Germinal center (tissue), 1 donor: ENCODE measurements around the gene GPR142.

Source experiments
- DNase-seq: peaks from one replicate; pipeline ENCODE4 v3.0.0; 2012; ENCODE audit warnings: mixed read lengths, low spot score

Gene GPR142

DNA sequence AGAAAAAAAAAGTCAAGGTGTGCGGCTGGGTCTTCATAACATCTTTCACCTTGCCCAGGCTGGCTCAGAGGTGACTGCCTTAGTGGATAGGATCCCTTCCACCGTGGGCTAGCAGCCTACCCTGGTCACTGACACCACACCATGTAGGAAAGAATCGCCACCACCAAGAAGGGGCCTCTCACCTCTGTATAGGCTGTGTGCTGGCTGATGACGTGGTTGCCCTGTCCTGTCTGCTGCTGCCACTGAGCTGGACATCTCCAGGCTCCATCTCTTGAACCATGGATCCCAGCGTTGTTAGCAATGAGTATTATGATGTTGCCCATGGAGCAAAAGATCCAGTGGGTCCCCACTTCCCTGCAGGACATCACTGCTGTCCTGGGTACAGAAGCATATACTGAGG lies at the start of gene GPR142:
TSS of gene GPR142 (plus strand) at position 301 of the 400 bp plus-strand sequence. CDS start 2,035 bp downstream, outside the sequence.
- DNase-seq = no peak

DNA sequence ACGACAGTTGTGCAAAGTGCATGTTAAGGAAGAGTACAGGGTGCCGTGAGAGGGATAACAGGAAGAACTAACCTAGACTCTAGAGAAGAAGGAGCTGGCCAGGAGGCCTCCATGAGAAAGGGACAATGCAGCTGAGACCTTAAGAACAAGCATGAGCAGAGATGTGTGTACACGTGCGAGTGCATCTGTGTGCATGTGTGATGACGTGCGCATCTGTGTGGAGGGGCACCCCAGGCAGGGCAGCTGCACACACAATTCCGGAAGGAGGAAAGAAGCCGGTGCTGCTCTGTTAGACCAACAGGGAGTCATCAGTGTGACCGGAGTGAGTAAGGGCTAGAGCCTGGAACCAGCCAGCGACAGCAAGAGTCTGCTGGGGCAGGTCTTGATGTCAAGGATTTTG lies 48.9 kb upstream of the GPR142 start:
- no peak for DNase-seq

DNA sequence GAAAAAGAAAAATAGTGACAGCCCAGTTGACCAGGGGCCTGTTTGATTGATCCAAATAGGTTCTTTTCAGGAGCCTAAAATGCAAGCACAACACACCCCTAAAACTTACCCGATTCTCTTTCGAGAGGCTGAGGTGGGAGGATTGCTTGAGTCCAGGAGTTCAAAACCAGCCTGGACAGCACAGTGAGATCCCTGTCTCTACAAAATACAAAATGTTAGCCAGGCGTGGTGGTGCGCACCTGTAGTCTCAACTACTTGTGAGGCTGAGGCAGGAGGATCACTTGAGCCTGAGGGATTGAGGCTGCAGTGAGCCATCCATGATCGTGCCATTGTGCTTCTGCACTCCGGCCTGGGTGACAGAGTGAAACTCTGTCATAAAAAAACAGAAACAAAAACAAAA lies 42.8 kb upstream of the GPR142 start:
- no peak for DNase-seq

DNA sequence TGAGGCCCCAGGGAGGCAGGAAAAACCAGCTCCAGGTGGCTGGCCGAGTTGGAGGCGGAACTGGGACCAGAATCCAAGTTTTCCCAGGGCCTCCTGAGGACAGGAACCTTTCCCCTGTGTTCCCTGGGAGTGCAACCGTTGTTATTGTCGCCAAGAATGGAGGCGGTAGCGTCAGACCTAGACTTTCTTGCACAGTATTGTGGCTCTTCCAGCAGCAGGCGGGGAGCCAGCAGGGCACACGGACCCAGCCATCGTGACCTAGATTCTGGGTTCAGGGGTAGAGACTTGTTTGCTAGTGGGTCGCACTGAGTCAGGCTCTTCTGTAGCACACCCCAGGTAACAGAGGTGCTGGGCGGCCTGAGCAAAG lies 41.9 kb upstream of the GPR142 start:
- DNase-seq = no peak

- DNase-seq = peak; percentile 55
Measured at GRCh38 chr17:74325743-74326379, 41.4 kb upstream of the GPR142 start, which contains the start of gene KIF19. TSS of gene KIF19 (plus strand) at chr17:74326226. CDS start at chr17:74326350, 124 bp downstream.

DNA sequence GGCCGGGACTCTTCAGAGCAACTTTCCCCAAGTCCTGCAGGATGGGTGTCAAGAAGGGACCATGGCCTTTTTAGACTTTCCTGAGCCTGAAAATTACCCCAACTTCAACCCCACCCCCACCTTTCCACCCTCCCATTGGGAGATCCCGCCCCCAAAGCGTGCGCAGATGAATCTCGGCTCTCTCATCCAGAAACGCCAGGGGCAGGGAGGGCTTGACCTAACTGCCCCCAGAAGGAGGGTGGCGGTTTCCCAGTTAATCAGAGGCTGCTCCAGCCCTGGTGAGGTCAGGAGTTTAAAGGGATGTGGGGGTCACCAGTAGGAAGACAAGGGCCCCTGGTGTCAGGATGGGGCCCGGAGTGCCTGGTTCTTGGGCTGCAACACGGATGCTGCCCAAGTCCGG lies 40.8 kb upstream of the GPR142 start:
- no peak for DNase-seq

- DNase-seq = no peak
Measured at GRCh38 chr17:74328487-74328886, 38.8 kb upstream of the GPR142 start.

DNA sequence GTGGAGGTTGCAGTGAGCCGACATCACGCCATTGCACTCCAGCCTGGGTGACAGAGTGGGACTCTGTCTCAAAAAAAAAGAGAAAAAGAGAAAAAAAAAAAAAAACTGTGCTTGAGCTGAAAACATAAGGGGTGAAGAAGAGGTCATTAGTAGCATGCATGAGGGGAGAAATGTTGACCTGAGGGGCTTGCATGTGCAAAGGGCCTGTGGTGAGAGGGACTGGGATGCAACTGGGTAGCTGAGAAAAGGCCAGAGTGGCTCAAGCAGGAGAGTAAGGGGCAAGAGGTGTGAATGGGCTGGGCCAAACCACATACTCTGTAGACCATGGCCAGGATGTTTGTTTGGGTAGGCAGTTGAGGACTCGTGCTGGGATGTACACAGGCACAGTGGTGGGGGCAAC lies 37.9 kb upstream of the GPR142 start:
- no peak for DNase-seq

DNA sequence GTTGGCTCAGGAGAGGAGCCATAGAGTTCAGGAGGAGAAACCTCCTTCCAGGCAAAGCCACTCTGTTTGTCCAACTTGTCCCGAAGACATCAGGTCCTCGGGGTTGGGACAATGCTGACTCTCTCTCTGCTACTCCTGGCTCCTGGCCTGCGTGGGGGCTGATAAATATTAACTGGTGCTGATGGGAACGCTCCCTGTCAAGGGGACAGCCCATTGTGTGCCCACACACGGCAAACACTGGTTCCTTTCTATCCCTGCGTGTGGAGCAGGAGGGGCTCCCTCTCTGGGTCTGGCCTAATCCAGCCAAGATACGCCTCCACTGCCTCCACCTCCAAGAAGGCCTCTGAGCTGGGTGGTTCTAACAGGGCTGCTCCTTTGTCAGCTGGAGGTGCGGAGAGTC lies 36.9 kb upstream of the GPR142 start:
- no peak for DNase-seq

DNA sequence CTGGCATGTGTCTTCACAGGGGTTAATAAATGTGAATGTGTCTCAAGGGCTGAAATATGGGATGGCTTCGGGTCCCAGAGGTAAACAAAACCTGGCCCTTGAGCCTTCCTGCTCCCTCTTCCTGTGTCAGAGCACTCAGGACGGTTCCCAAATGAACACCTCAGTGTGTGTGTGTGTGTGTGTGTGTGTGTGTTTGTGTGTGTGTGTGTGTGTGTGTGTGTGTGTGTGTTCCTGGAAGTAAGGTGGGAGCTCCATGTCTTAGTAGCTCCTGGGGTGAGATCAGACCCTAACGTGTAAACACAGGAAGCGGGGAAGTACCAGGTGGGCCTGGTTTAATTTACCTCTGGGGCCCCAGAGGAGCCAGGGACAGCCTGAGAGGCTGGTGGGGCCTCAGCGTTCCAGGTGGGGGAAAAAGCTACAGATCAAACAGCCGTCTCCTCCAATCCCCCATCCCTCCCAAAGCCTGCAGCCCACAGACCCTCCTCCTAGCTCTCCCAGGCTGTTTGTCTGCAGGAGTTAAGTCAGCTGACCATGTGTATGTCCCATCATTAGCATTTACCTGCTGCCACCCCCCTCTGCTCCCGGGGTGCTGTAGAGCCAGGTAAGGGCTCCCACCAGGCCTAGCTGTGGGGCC lies 35.2 kb upstream of the GPR142 start:
- DNase-seq = no peak

DNA sequence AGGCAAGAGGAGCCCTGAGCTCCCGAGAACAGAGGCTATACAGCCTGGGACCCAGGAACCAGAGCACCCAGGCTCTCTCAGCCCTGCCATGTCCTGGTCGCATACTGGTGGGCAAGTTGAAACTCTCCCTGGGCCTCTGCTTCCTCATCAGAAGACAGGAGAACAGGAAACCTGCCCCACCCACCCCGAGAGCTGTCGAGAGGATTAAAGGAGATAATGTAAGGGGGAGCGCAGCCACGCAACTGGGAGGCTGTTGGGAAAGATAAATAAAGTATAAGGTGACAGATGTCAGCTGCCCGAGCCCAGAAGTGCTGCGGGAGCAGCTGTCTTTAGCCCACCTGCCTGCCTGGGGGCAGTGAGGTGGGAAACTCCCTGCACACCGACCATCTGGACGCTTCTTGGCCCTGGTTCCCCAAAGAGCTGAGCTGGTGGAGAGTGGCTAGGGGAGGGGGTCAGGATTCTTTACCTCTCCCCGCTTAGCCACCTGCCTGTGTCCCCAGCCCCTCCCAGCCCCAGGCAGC lies 34.5 kb upstream of the GPR142 start:
- DNase-seq = no peak

- DNase-seq = no peak
Measured at GRCh38 chr17:74334393-74335039, 32.8 kb upstream of the GPR142 start.

- DNase-seq = no peak
Measured at GRCh38 chr17:74335529-74336062, 31.7 kb upstream of the GPR142 start.

- DNase-seq = no peak
Measured at GRCh38 chr17:74336307-74336706, 31.0 kb upstream of the GPR142 start.

DNA sequence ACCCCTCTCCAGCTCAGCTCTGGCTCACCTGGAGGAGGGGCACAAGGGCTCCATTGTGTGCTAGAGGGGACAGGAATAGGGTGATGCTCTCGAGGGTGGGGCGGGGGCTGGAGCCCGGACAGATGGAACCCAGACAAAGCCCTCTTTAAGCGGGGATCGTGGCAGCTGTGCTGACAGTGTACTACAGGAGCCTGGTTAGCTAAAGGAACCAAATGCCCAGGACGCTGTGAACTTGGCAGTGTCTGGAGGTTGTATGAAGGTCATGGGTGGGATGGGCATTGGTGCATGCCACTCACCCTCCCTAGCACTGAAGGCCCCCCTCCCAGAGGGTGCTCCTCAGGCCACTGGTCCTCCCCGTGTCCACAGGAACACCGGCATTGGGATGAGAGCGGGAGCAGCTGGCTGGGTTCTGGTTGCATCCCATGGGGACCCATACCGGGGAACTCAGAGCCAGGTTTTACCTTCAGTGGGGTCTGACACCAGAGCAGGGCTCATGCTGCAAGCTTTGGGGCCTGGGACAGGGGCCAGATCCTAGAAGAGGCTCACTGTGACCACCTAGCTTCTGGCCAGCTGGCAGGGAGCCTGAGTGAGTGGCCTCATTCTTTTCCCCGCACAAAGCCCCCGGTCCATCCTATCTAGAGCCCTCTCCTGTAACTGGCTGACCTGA lies 29.3 kb upstream of the GPR142 start:
- no peak for DNase-seq

DNA sequence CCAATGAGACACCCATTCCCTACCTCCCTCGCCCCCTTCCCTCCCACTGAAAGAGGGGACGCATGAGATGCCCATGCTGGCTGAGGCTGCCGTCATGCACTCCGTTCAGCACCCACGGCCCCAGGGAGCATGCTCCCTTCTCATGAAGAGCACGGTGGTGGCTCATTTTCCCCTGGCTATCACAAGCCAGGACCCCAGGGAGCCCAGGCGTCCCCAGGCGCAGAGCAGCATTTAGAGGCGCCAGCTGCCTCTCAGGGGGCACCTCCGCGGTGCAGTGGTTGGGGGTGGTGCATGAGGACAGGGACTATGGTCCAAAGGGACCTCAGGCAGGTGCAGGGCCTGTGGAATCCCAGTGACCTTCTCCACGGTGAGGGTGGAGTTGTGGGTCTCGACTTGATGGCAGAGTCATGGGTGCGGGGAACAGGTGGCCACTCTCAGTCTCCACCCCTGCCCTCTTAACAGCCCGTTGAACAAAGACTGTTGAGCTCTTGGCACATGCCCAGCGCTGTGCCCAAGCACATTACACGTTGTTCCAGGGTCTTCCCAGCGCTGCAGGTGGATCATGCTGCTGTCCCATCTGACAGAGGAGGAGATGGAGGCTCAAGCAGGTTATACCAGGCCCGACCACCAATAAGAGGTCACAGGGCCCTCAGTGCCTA lies 27.6 kb upstream of the GPR142 start:
- DNase-seq = no peak

- no peak for DNase-seq
Measured at GRCh38 chr17:74340470-74341023, 26.8 kb upstream of the GPR142 start.

GRCh38 chr17:74342224-74342623 lies 25.1 kb upstream of the GPR142 start:
- no peak for DNase-seq

GRCh38 chr17:74343121-74343520 lies 24.2 kb upstream of the GPR142 start:
- DNase-seq = no peak

DNA sequence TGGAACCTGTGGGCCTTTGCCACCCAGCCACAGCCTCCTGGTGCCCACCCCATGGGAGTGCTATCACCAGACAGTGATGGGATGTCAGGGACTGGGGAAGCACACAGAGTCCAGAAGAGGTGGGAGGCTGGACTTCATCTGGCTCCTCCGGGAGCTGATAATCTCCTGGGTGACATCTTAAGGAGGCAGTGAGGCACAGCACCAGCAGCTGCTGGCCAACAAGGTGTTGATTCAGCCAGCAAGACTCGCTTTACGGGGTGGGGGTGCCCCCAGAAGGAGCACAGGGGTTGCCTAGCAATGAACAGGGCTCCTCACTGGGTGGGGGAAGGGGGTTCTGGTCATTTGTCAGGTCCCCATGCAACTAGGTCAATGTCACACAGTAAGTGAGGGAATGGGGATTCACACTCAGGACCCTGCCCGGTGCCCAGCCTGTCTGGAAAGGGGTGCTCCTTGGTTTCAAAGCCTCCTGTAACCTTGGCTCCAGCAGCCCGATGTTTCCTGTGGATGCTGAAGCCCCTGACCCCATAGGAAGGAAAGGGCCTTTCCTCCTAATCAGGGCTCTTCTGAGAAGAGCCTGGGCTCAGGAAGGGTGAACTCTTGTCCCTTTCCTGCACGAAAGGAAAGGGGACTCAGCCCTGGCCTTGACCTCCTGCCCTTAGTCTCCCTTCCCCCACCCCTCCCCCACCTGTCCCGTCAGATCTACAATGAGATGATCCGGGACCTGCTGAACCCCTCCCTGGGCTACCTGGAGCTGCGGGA lies 23.6 kb upstream of the GPR142 start:
- DNase-seq = no peak

- no peak for DNase-seq
Measured at GRCh38 chr17:74344658-74345057, 22.6 kb upstream of the GPR142 start.
